Fibroblast of pulmonary artery (primary cell): ENCODE results near the gene CDK17.

Experiments
- DNase-seq: peaks from one replicate; pipeline ENCODE4 v3.0.0-alpha.2; 2010; ENCODE audit warnings: low read depth
- H3K4me3 ChIP-seq: replicated peaks from 2 replicates; pipeline ENCODE4 v1.5.1; 2011; ENCODE audit warnings: low read depth, mild to moderate bottlenecking, control low read depth, low read length, moderate library complexity
- CTCF ChIP-seq: IDR thresholded peaks from 2 replicates; pipeline ENCODE4 v1.5.1; 2011; ENCODE audit warnings: mild to moderate bottlenecking, control low read depth, low read length, inconsistent platforms; ENCODE audit errors: missing control alignments

Gene CDK17

GRCh38 chr12:96295532-96296160 lies 104.6 kb downstream of the CDK17 start:
- no peak for DNase-seq
- H3K4me3 ChIP-seq, result no peak overlapping the region
- TF ChIP-seq CTCF, result no peak

- peak; percentile 47 for DNase-seq
- TF ChIP-seq CTCF, result no peak
- H3K4me3 ChIP-seq, result no peak overlapping the region
Observed at GRCh38 chr12:96294831-96295230, 105.4 kb downstream of the CDK17 start.

GRCh38 chr12:96293093-96293492 lies 107.1 kb downstream of the CDK17 start:
- TF ChIP-seq CTCF, result no peak
- no peak for DNase-seq
- no peak overlapping the region for H3K4me3 ChIP-seq

- DNase-seq, result no peak
- no peak overlapping the region for H3K4me3 ChIP-seq
- TF ChIP-seq CTCF, result no peak
Observed at GRCh38 chr12:96289067-96289466, 111.2 kb downstream of the CDK17 start.

- no peak for DNase-seq
- H3K4me3 ChIP-seq, result no peak overlapping the region
- no peak for TF ChIP-seq CTCF
Observed at GRCh38 chr12:96285158-96285557, 115.1 kb downstream of the CDK17 start.

- peak; percentile 25 for DNase-seq
- H3K4me3 ChIP-seq, result no peak overlapping the region
- TF ChIP-seq CTCF, result no peak
Observed at GRCh38 chr12:96274331-96274730, 125.9 kb downstream of the CDK17 start.
